ENCODE data around the gene HS6ST2.

DNA sequence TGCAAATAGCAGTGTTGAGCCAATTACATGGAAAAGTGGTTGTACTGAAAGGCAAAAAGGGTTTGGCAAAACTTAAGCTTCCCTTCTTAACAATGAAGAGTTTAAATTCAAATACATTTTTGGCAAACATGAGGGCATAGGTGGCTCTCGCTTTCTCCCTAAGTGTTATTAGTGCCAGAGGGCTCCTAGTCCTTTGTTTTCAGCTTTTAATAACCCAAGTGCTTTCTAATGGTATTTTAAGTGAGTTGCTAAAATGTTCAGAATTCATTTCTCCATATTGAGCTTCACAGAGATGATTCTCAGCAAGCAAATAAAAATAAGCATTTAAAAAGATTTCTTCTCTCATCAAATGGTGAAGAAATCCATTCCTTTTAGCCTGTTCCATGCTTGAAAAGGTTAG, 123.7 kb downstream of the HS6ST2 start:
- TF ChIP-seq, protein P1, sequence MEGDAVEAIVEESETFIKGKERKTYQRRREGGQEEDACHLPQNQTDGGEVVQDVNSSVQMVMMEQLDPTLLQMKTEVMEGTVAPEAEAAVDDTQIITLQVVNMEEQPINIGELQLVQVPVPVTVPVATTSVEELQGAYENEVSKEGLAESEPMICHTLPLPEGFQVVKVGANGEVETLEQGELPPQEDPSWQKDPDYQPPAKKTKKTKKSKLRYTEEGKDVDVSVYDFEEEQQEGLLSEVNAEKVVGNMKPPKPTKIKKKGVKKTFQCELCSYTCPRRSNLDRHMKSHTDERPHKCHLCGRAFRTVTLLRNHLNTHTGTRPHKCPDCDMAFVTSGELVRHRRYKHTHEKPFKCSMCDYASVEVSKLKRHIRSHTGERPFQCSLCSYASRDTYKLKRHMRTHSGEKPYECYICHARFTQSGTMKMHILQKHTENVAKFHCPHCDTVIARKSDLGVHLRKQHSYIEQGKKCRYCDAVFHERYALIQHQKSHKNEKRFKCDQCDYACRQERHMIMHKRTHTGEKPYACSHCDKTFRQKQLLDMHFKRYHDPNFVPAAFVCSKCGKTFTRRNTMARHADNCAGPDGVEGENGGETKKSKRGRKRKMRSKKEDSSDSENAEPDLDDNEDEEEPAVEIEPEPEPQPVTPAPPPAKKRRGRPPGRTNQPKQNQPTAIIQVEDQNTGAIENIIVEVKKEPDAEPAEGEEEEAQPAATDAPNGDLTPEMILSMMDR (IDR thresholded peaks at IDR 0.05; ENCODE audit: low read depth, low read length, poor library complexity, severe bottlenecking): no peak
- TF ChIP-seq EZH2phosphoT487 (IDR thresholded peaks at IDR 0.05; ENCODE audit: borderline replicate concordance, low read length): no peak

Measured in DOHH2 (cell line).